Right lobe of liver (tissue), 4 donors: ENCODE measurements around the gene PEAK3.

Experiments used
- CTCF ChIP-seq, 4 donors: fragments of 200-600 bp in 3 of 4; fragments of 450-650 bp in 1 of 4; IDR thresholded peaks; one replicate each; pipeline versions ENCODE4 v1.5.1 to v1.8.0; 2016 to 2022; ENCODE audit warnings: antibody characterized with exemption in 4 of 4, mild to moderate bottlenecking in 2 of 4
- POLR2A ChIP-seq: fragments of 450-650 bp; IDR thresholded peaks from one replicate; pipeline ENCODE4 v1.6.1; 2017; ENCODE audit warnings: antibody characterized with exemption, mild to moderate bottlenecking
- donor health status: DM: no; HTN: no; CAD: no.
- donor health status: DM: no; HTN: no; CAD: no.
- donor health status: DM: no; HTN: yes; CAD: no.

- no peak for TF ChIP-seq CTCF (IDR thresholded peaks at IDR 0.05)
- TF ChIP-seq POLR2A: no peak
Measured at GRCh38 chr19:2307518-2308012, 25.6 kb upstream of the PEAK3 start.
